Type B pancreatic cell (in vitro differentiated cells): ENCODE measurements around the gene CRB3. TPM values are rescaled to one million over a fixed set of nuclear protein-coding genes. Genes with fewer than 3 reads are reported as not detected.

Source experiments
- DNase-seq: peaks from one replicate; pipeline ENCODE4 v3.0.0; 2021; ENCODE audit warnings: mixed read lengths; ENCODE audit not compliant: unreplicated experiment; ENCODE audit errors: extremely low spot score
- H3K27ac Mint-ChIP-seq: 2 replicates; pipeline ENCODE4 v1.8.0; 2021; ENCODE audit warnings: mild to moderate bottlenecking, mixed read lengths
- H3K27me3 Mint-ChIP-seq: 2 replicates; pipeline ENCODE4 v1.8.0; 2021; ENCODE audit warnings: mixed read lengths
- H3K36me3 Mint-ChIP-seq: 2 replicates; pipeline ENCODE4 v1.8.0; 2021; ENCODE audit warnings: mixed read lengths
- H3K4me1 Mint-ChIP-seq: one replicate; pipeline ENCODE4 v1.8.0; 2021; ENCODE audit warnings: mixed read lengths; ENCODE audit not compliant: unreplicated experiment
- H3K4me3 Mint-ChIP-seq: 2 replicates; pipeline ENCODE4 v1.8.0; 2021; ENCODE audit warnings: mild to moderate bottlenecking, mixed read lengths
- H3K9me3 Mint-ChIP-seq: 2 replicates; pipeline ENCODE4 v1.8.0; 2021; ENCODE audit warnings: mixed read lengths
- CTCF ChIP-seq: fragments of 200-600 bp; sonication (generic); conservative IDR thresholded peaks from 2 replicates; pipeline ENCODE4 v1.5.0; 2021; ENCODE audit warnings: antibody characterized with exemption, mild to moderate bottlenecking
- total RNA-seq: library from RNA; stranded (reverse); gene quantifications from 2 replicates; pipeline ENCODE4 v1.2.1, GENCODE V29; 2021; ENCODE audit warnings: low replicate concordance

CRB3 gene
- total RNA-seq, 1 donor from 2014 or later: 30.6 TPM

DNA sequence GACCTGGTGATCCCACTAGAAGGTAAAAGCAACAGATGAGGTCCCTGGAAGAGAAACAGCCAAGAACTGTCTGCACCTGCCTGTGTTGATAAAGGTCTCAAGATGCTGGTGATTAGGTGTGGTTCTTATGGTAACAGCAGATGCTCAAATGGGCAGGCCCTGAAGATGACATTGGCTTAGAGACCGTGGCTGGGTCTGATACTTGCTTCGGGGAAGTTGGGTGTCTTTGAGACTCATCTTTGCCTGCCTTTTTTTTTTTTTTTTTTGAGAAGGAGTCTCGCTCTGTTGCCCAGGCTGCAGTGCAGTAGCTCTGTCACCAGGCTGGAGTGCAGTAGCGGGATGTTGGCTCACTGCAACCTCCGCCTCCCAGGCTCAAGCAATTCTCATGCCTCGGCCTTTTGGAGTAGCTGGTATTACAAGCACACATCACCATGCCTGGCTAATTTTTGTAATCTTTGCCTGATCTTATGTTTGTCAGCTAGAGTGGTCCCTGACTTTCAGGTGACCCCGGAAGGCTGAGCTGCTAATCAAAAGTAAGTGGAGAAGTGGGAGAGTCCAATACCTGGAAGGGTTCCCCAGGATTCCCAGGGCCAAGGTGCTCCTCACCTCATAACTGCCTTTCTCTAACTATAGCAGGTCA lies 12.4 kb upstream of the CRB3 start:
- Mint-ChIP-seq H3K27me3 (no peaks in the 10 kb centered on the region), H3K9me3 (no peaks in the 10 kb centered on the region), H3K4me3 (no peak overlapping the region), H3K27ac (no peak overlapping the region), H3K36me3 (peaks cover 34% of the 10 kb centered on the region), H3K4me1 (no peaks in the 10 kb centered on the region)
- DNase-seq: no peak
- TF ChIP-seq CTCF: no peak

- Mint-ChIP-seq H3K9me3 (no peaks in the 10 kb centered on the region), H3K4me3 (no peak overlapping the region), H3K36me3 (peaks cover 32% of the 10 kb centered on the region), H3K27ac (no peak overlapping the region), H3K4me1 (no peaks in the 10 kb centered on the region), H3K27me3 (no peaks in the 10 kb centered on the region)
- DNase-seq: no peak
- no peak for TF ChIP-seq CTCF
Measured at GRCh38 chr19:6452223-6452614, 11.9 kb upstream of the CRB3 start.

GRCh38 chr19:6452899-6453298 lies 11.2 kb upstream of the CRB3 start:
- Mint-ChIP-seq H3K36me3 (peaks cover 32% of the 10 kb centered on the region), H3K27me3 (no peaks in the 10 kb centered on the region), H3K27ac (no peak overlapping the region), H3K4me1 (no peaks in the 10 kb centered on the region), H3K9me3 (no peaks in the 10 kb centered on the region), H3K4me3 (no peak overlapping the region)
- TF ChIP-seq CTCF: no peak
- DNase-seq: no peak

- Mint-ChIP-seq H3K4me3 (no peak overlapping the region), H3K4me1 (peaks cover 6% of the 10 kb centered on the region), H3K36me3 (peaks cover 32% of the 10 kb centered on the region), H3K27me3 (no peaks in the 10 kb centered on the region), H3K9me3 (no peaks in the 10 kb centered on the region), H3K27ac (no peak overlapping the region)
- no peak for DNase-seq
- no peak for TF ChIP-seq CTCF
Measured at GRCh38 chr19:6453951-6454565, 10.0 kb upstream of the CRB3 start.

DNA sequence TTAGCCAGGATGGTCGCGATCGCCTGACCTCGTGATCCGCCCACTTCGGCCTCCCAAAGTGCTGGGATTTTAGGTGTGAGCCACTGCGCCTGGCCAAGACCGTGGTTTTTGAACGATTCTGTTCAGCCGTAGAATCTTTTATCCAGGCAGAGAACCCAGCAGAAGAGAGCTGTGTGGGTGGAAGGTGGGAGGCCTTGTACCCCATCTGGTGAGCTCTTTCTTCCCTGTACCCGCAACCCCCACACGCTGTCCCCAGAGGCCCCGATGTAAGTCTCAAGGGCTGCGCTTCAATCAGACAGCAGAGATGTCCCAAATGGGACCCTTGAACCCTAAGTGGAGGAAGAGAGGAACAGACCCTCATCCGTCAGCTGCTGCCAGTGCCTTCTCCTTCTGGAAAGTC lies 8.1 kb upstream of the CRB3 start:
- H3K36me3 Mint-ChIP-seq: peaks cover 30% of the 10 kb centered on the region
- TF ChIP-seq CTCF: no peak
- H3K4me1 Mint-ChIP-seq: peaks cover 14% of the 10 kb centered on the region
- no peak for DNase-seq
- no peaks in the 10 kb centered on the region for H3K9me3 Mint-ChIP-seq
- no peak overlapping the region for H3K27ac Mint-ChIP-seq
- H3K4me3 Mint-ChIP-seq: no peak overlapping the region
- H3K27me3 Mint-ChIP-seq: peaks cover 2% of the 10 kb centered on the region
